ENCODE data around the gene MILR1.

GRCh38 chr17:64515419-64515818, 66.5 kb downstream of the MILR1 start:
- TF ChIP-seq EHMT2 (IDR thresholded peaks at IDR 0.05; ENCODE audit: low read depth) (no peak), CTCF (IDR thresholded peaks at IDR 0.05) (no peak)

All from A549 (cell line).